Liver (tissue), 3 donors: ENCODE results near the gene NAA40.

ENCODE experiments used
- CTCF ChIP-seq: fragments of 150-350 bp; IDR thresholded peaks from 2 replicates; pipeline ENCODE4 v1.5.1; 2017; ENCODE audit warnings: improper control_type of control experiment, low read depth, low read length; ENCODE audit not compliant: missing input control
- FOXA1 ChIP-seq: IDR thresholded peaks from 2 replicates; pipeline ENCODE4 v1.6.1; 2016; ENCODE audit warnings: antibody characterized with exemption
- FOXA2 ChIP-seq: IDR thresholded peaks from 2 replicates; pipeline ENCODE4 v1.6.1; 2016; ENCODE audit warnings: antibody characterized with exemption
- HNF4G ChIP-seq: IDR thresholded peaks from 2 replicates; pipeline ENCODE4 v1.6.1; 2016; ENCODE audit warnings: antibody characterized with exemption
- JUND ChIP-seq, 2 donors: IDR thresholded peaks; 2 replicates each; pipeline ENCODE4 v1.6.1; 2016; ENCODE audit warnings: antibody characterized with exemption in 2 of 2
- MAX ChIP-seq: IDR thresholded peaks from 2 replicates; pipeline ENCODE4 v1.6.1; 2016; ENCODE audit warnings: antibody characterized with exemption
- RAD21 ChIP-seq, 2 donors: IDR thresholded peaks; 2 replicates each; pipeline ENCODE4 v1.6.1; 2016; ENCODE audit warnings: antibody characterized with exemption in 2 of 2, mild to moderate bottlenecking in 2 of 2
- RXRA ChIP-seq, 2 donors: IDR thresholded peaks; 2 replicates each; pipeline ENCODE4 v1.6.1; 2017 to 2018; ENCODE audit warnings: antibody characterized with exemption in 2 of 2, mild to moderate bottlenecking in 1 of 2
- SP1 ChIP-seq: IDR thresholded peaks from 2 replicates; pipeline ENCODE4 v1.6.1; 2018; ENCODE audit warnings: antibody characterized with exemption, mild to moderate bottlenecking
- TAF1 ChIP-seq: conservative IDR thresholded peaks from 2 replicates; pipeline ENCODE4 v1.6.1; 2016; ENCODE audit warnings: antibody characterized with exemption, mild to moderate bottlenecking
- YY1 ChIP-seq: IDR thresholded peaks from 2 replicates; pipeline ENCODE4 v1.6.1; 2016; ENCODE audit warnings: antibody characterized with exemption, mild to moderate bottlenecking
- TF ChIP-seq, protein P1 (sequence below): IDR thresholded peaks from 2 replicates; pipeline ENCODE4 v1.6.1; 2016; ENCODE audit warnings: antibody characterized with exemption, mild to moderate bottlenecking
- TF ChIP-seq, protein P2 (sequence below): IDR thresholded peaks from 2 replicates; pipeline ENCODE4 v1.6.1; 2016; ENCODE audit warnings: antibody characterized with exemption
- donor health status: healthy.
- donor health status: healthy.

GRCh38 chr11:63929616-63930015 is 9.2 kb upstream of the NAA40 start:
- TF ChIP-seq MAX (no peak), CTCF (no peak), YY1 (no peak), JUND (IDR thresholded peaks at IDR 0.05) (no peak), FOXA2 (no peak), TAF1 (no peak), HNF4G (no peak), RAD21 (IDR thresholded peaks at IDR 0.05) (no peak), RXRA (IDR thresholded peaks at IDR 0.05) (no peak), FOXA1 (no peak), SP1 (no peak)
- TF ChIP-seq, protein P1, sequence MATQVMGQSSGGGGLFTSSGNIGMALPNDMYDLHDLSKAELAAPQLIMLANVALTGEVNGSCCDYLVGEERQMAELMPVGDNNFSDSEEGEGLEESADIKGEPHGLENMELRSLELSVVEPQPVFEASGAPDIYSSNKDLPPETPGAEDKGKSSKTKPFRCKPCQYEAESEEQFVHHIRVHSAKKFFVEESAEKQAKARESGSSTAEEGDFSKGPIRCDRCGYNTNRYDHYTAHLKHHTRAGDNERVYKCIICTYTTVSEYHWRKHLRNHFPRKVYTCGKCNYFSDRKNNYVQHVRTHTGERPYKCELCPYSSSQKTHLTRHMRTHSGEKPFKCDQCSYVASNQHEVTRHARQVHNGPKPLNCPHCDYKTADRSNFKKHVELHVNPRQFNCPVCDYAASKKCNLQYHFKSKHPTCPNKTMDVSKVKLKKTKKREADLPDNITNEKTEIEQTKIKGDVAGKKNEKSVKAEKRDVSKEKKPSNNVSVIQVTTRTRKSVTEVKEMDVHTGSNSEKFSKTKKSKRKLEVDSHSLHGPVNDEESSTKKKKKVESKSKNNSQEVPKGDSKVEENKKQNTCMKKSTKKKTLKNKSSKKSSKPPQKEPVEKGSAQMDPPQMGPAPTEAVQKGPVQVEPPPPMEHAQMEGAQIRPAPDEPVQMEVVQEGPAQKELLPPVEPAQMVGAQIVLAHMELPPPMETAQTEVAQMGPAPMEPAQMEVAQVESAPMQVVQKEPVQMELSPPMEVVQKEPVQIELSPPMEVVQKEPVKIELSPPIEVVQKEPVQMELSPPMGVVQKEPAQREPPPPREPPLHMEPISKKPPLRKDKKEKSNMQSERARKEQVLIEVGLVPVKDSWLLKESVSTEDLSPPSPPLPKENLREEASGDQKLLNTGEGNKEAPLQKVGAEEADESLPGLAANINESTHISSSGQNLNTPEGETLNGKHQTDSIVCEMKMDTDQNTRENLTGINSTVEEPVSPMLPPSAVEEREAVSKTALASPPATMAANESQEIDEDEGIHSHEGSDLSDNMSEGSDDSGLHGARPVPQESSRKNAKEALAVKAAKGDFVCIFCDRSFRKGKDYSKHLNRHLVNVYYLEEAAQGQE: no peak
- TF ChIP-seq, protein P2, sequence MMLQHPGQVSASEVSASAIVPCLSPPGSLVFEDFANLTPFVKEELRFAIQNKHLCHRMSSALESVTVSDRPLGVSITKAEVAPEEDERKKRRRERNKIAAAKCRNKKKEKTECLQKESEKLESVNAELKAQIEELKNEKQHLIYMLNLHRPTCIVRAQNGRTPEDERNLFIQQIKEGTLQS: no peak
